ENCODE results near the gene ITGA2.

Gene ITGA2

DNA sequence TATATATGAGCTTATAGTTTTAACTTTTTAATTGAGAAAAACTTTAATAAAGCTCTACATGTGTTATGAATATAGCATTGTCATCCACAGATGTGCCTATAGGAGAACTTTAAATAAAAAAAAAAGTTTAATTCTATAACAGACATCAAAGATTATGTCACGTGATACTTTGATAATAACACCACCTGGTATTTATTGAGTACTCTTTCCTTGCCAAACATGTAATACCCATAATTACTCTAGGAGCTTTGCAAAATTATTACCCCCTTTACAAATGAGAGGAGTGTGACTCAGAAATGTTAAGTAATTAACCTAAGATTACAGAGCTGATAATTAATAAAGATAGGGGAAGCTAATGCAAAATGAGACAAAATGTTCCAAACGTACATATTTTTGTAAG, 43.0 kb downstream of the ITGA2 start:
- TF ChIP-seq TCF12 (IDR thresholded peaks at IDR 0.05; ENCODE audit: low read depth) (no peak), CEBPB (IDR thresholded peaks at IDR 0.05) (no peak), CREB1 (IDR thresholded peaks at IDR 0.05; ENCODE audit: low read depth) (no peak), EGR1 (IDR thresholded peaks at IDR 0.05) (no peak), TAF1 (IDR thresholded peaks at IDR 0.05; ENCODE audit: low read depth) (no peak), TEAD4 (IDR thresholded peaks at IDR 0.05) (no peak), NFIC (IDR thresholded peaks at IDR 0.05) (no peak), RAD21 (IDR thresholded peaks at IDR 0.05; ENCODE audit: low read depth) (no peak)
- TF ChIP-seq, protein P1, sequence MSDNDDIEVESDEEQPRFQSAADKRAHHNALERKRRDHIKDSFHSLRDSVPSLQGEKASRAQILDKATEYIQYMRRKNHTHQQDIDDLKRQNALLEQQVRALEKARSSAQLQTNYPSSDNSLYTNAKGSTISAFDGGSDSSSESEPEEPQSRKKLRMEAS (IDR thresholded peaks at IDR 0.05), result no peak

DNA sequence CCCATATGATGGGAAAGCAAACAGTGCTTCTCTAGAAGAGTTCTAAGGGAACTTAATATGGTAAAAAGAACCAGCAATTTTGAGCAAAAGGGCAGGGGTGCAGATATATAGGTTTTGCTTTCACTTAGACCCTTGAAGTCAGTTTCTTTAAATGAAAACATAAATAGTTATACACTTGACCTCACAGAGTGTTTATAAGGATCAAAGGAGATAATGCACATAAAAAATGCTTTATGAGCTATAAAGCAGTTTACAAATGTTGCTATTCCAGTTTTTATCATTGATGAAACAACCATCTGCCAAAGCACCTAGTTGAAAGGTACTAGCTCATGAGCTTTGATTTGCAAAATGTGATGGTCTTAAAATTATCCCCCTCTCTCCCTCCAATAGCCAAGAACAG, 45.7 kb downstream of the ITGA2 start:
- no peak for TF ChIP-seq YY1 (IDR thresholded peaks at IDR 0.05; ENCODE audit: low read depth)
- TF ChIP-seq EGR1 (IDR thresholded peaks at IDR 0.05), result no peak
- TF ChIP-seq ZBTB7A (IDR thresholded peaks at IDR 0.05; ENCODE audit: low read depth), result no peak
- TF ChIP-seq, protein P2, sequence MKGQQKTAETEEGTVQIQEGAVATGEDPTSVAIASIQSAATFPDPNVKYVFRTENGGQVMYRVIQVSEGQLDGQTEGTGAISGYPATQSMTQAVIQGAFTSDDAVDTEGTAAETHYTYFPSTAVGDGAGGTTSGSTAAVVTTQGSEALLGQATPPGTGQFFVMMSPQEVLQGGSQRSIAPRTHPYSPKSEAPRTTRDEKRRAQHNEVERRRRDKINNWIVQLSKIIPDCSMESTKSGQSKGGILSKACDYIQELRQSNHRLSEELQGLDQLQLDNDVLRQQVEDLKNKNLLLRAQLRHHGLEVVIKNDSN (IDR thresholded peaks at IDR 0.05), result no peak
- no peak for TF ChIP-seq TEAD4 (IDR thresholded peaks at IDR 0.05)
- no peak for TF ChIP-seq CREB1 (IDR thresholded peaks at IDR 0.05; ENCODE audit: low read depth)
- TF ChIP-seq RAD21 (IDR thresholded peaks at IDR 0.05; ENCODE audit: low read depth), result no peak
- TF ChIP-seq FOXM1 (IDR thresholded peaks at IDR 0.05; ENCODE audit: borderline replicate concordance, low read depth), result no peak
- TF ChIP-seq TCF12 (IDR thresholded peaks at IDR 0.05; ENCODE audit: low read depth), result no peak
- no peak for TF ChIP-seq NFIC (IDR thresholded peaks at IDR 0.05)
- TF ChIP-seq, protein P1 (IDR thresholded peaks at IDR 0.05), result no peak
- TF ChIP-seq CEBPB (IDR thresholded peaks at IDR 0.05), result no peak
- TF ChIP-seq TAF1 (IDR thresholded peaks at IDR 0.05; ENCODE audit: low read depth), result no peak
- TF ChIP-seq, protein P3, sequence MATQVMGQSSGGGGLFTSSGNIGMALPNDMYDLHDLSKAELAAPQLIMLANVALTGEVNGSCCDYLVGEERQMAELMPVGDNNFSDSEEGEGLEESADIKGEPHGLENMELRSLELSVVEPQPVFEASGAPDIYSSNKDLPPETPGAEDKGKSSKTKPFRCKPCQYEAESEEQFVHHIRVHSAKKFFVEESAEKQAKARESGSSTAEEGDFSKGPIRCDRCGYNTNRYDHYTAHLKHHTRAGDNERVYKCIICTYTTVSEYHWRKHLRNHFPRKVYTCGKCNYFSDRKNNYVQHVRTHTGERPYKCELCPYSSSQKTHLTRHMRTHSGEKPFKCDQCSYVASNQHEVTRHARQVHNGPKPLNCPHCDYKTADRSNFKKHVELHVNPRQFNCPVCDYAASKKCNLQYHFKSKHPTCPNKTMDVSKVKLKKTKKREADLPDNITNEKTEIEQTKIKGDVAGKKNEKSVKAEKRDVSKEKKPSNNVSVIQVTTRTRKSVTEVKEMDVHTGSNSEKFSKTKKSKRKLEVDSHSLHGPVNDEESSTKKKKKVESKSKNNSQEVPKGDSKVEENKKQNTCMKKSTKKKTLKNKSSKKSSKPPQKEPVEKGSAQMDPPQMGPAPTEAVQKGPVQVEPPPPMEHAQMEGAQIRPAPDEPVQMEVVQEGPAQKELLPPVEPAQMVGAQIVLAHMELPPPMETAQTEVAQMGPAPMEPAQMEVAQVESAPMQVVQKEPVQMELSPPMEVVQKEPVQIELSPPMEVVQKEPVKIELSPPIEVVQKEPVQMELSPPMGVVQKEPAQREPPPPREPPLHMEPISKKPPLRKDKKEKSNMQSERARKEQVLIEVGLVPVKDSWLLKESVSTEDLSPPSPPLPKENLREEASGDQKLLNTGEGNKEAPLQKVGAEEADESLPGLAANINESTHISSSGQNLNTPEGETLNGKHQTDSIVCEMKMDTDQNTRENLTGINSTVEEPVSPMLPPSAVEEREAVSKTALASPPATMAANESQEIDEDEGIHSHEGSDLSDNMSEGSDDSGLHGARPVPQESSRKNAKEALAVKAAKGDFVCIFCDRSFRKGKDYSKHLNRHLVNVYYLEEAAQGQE (IDR thresholded peaks at IDR 0.05; ENCODE audit: low read depth), result no peak
- TF ChIP-seq EP300 (IDR thresholded peaks at IDR 0.05; ENCODE audit: borderline replicate concordance), result no peak

DNA sequence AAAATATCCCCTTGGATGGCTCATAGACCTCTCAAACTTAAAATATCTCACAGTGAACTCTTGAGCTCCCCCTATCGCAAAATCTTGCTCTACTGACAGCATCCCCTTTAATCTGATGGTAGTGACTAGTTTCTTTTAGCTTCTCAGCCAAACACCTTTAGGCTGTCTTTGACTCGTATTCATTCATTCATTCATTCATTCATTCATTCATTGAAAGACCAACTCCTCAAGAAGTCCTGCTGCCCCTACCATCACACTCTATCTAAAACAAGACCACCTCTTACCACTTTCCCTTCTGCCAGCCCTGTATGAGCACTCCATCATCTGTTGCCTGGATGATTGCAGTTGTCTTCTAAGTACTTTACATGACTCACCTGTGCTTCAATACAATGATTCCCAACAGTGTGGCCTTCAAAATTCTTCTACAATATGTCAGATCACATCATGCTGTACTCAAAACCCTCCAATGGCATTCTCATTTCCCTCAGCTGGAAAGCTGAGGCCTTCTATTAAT, 46.8 kb downstream of the ITGA2 start:
- TF ChIP-seq, protein P2 (IDR thresholded peaks at IDR 0.05), result no peak
- TF ChIP-seq CREB1 (IDR thresholded peaks at IDR 0.05; ENCODE audit: low read depth) (no peak), ZBTB7A (IDR thresholded peaks at IDR 0.05; ENCODE audit: low read depth) (no peak), RAD21 (IDR thresholded peaks at IDR 0.05; ENCODE audit: low read depth) (no peak), FOXM1 (IDR thresholded peaks at IDR 0.05; ENCODE audit: borderline replicate concordance, low read depth) (no peak), TCF12 (IDR thresholded peaks at IDR 0.05; ENCODE audit: low read depth) (no peak), TEAD4 (IDR thresholded peaks at IDR 0.05) (no peak), NFIC (IDR thresholded peaks at IDR 0.05) (no peak), EP300 (IDR thresholded peaks at IDR 0.05; ENCODE audit: borderline replicate concordance) (no peak), EGR1 (IDR thresholded peaks at IDR 0.05) (no peak), YY1 (IDR thresholded peaks at IDR 0.05; ENCODE audit: low read depth) (no peak), TAF1 (IDR thresholded peaks at IDR 0.05; ENCODE audit: low read depth) (no peak)
- TF ChIP-seq, protein P3 (IDR thresholded peaks at IDR 0.05; ENCODE audit: low read depth), result no peak
- TF ChIP-seq, protein P1 (IDR thresholded peaks at IDR 0.05), result no peak

DNA sequence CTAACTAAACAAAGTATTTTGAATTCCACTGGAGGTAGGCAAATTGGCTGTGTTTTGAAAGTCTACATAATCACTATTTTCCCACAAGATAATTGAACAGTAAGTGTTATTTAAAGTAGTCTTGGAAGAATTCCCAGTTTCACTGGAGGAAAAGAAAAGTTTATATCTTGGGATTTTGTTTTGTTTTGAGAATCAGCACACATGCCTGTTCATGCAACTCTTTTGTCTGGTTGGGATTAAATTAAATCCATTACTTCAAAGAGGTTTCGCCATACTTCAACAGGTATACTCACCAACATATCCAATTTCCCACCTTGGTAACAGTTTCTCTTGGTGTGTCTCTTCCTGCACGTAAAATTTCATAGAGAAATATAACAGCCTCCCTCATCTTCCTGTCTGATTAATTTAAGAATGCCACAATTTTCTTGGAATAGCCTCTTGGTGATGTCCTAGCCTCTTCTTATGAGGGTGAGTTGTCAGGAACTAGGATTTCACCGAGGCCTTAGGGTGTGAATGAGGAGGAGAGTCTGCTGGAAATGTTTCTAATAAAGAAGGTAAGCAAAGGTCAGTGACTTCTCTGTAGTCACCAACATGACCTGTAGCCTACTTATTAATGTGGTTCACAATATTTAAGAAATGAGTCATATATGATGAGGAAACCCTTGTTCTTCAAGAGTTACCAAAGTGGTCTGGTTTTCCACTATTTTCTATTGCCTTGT, 48.1 kb downstream of the ITGA2 start:
- TF ChIP-seq, protein P3 (IDR thresholded peaks at IDR 0.05; ENCODE audit: low read depth), result no peak
